Measurements from ENCODE around the gene EYS. TPM values are rescaled to one million over a fixed set of nuclear protein-coding genes. Genes with fewer than 3 reads are reported as not detected.

EYS gene
- total and polyA plus RNA-seq, 2 experiments from 2014 or later = 0.04 TPM; not detected in 1

- no peak overlapping the region for H3K4me2 ChIP-seq (ENCODE audit: unreplicated experiment)
- no peaks in the 10 kb centered on the region for H3K36me3 ChIP-seq (ENCODE audit: low read depth)
- no peak overlapping the region for H3K9ac ChIP-seq
- no peaks in the 10 kb centered on the region for H3K79me2 ChIP-seq (ENCODE audit: insufficient read depth)
- H2AFZ ChIP-seq = no peak overlapping the region
- 0 out of 2 replicates have a peak, but pooled peaks cover 4% of the 10 kb centered on the region for H3K9me2 ChIP-seq (ENCODE audit: insufficient read depth)
- no peak for TF ChIP-seq EZH2phosphoT487 (IDR thresholded peaks at IDR 0.05; ENCODE audit: insufficient read depth, low read depth)
- 17 to 32% methylated on average over 3 of the region's 3 CpGs for WGBS, 2 experiments (ENCODE audit: low coverage in 1 of 2, low lambda C conversion rate in 2 of 2, missing lambda C conversion rate in 2 of 2)
- H3K27ac ChIP-seq = no peak overlapping the region
- H4K20me1 ChIP-seq (ENCODE audit: insufficient read depth) = no peaks in the 10 kb centered on the region
- H3K4me3 ChIP-seq = no peak overlapping the region
- H3F3A ChIP-seq (ENCODE audit: insufficient read depth) = no peaks in the 10 kb centered on the region
- H3K9me3 ChIP-seq (ENCODE audit: low read depth) = peaks cover 9% of the 10 kb centered on the region
- in situ Hi-C loops (cut with MboI) = no loop called here
- H3K27me3 ChIP-seq (replicated peaks; ENCODE audit: insufficient read depth) = no peaks in the 10 kb centered on the region
- DNase-seq = no peak
- no peaks in the 10 kb centered on the region for H3K4me1 ChIP-seq (ENCODE audit: insufficient read depth)
Measured at GRCh38 chr6:64694356-64694755, 1012.7 kb downstream of the EYS start.

GRCh38 chr6:64691064-64691463 lies 1016.0 kb downstream of the EYS start:
- H3K79me2 ChIP-seq (ENCODE audit: insufficient read depth) = no peaks in the 10 kb centered on the region
- H3K27ac ChIP-seq = no peak overlapping the region
- peaks cover 5% of the 10 kb centered on the region for H3K9me3 ChIP-seq (ENCODE audit: low read depth)
- no peak overlapping the region for H2AFZ ChIP-seq
- TF ChIP-seq EZH2 (IDR thresholded peaks at IDR 0.05; ENCODE audit: insufficient read depth, poor library complexity, severe bottlenecking) (no peak), EZH2phosphoT487 (IDR thresholded peaks at IDR 0.05; ENCODE audit: insufficient read depth, low read depth) (no peak)
- DNase-seq = no peak
- no peaks in the 10 kb centered on the region for H3K9me2 ChIP-seq (ENCODE audit: insufficient read depth)
- H3K4me3 ChIP-seq = no peak overlapping the region
- 36 to 37% methylated on average over 3 of the region's 3 CpGs for WGBS, 2 experiments (ENCODE audit: low coverage in 1 of 2, low lambda C conversion rate in 2 of 2, missing lambda C conversion rate in 2 of 2)
- H3K27me3 ChIP-seq (replicated peaks; ENCODE audit: insufficient read depth) = no peaks in the 10 kb centered on the region
- no peak overlapping the region for H3K4me2 ChIP-seq (ENCODE audit: unreplicated experiment)
- no peaks in the 10 kb centered on the region for H4K20me1 ChIP-seq (ENCODE audit: insufficient read depth)
- H3F3A ChIP-seq (ENCODE audit: insufficient read depth) = no peaks in the 10 kb centered on the region
- no peaks in the 10 kb centered on the region for H3K36me3 ChIP-seq (ENCODE audit: low read depth)
- no peaks in the 10 kb centered on the region for H3K4me1 ChIP-seq (ENCODE audit: insufficient read depth)
- in situ Hi-C loops (cut with MboI) = no loop called here
- no peak overlapping the region for H3K9ac ChIP-seq

GRCh38 chr6:64685401-64685800 lies 1021.6 kb downstream of the EYS start:
- Histone ChIP-seq H3F3A (ENCODE audit: insufficient read depth) (no peaks in the 10 kb centered on the region), H2AFZ (no peak overlapping the region), H3K4me3 (no peak overlapping the region), H3K9me3 (ENCODE audit: low read depth) (no peaks in the 10 kb centered on the region), H3K27me3 (replicated peaks; ENCODE audit: insufficient read depth) (no peaks in the 10 kb centered on the region), H3K79me2 (ENCODE audit: insufficient read depth) (no peaks in the 10 kb centered on the region), H3K4me1 (ENCODE audit: insufficient read depth) (no peaks in the 10 kb centered on the region), H3K4me2 (ENCODE audit: unreplicated experiment) (no peak overlapping the region), H3K9me2 (ENCODE audit: insufficient read depth) (no peaks in the 10 kb centered on the region), H4K20me1 (ENCODE audit: insufficient read depth) (no peaks in the 10 kb centered on the region), H3K27ac (no peak overlapping the region), H3K9ac (no peak overlapping the region), H3K36me3 (ENCODE audit: low read depth) (no peaks in the 10 kb centered on the region)
- WGBS, 2 experiments (ENCODE audit: low coverage in 1 of 2, low lambda C conversion rate in 2 of 2, missing lambda C conversion rate in 2 of 2) = 19 to 25% methylated on average over 2 of the region's 2 CpGs
- TF ChIP-seq EZH2phosphoT487 (IDR thresholded peaks at IDR 0.05; ENCODE audit: insufficient read depth, low read depth) (no peak), EZH2 (IDR thresholded peaks at IDR 0.05; ENCODE audit: insufficient read depth, poor library complexity, severe bottlenecking) (no peak)
- in situ Hi-C loops (cut with MboI) = no loop called here
- DNase-seq = no peak

- H3K27ac ChIP-seq = no peak overlapping the region
- no peaks in the 10 kb centered on the region for H3K9me2 ChIP-seq (ENCODE audit: insufficient read depth)
- no peak overlapping the region for H2AFZ ChIP-seq
- no peak overlapping the region for H3K9ac ChIP-seq
- H3K4me1 ChIP-seq (ENCODE audit: insufficient read depth) = no peaks in the 10 kb centered on the region
- no peaks in the 10 kb centered on the region for H3K27me3 ChIP-seq (replicated peaks; ENCODE audit: insufficient read depth)
- no peak for DNase-seq
- no peaks in the 10 kb centered on the region for H3K36me3 ChIP-seq (ENCODE audit: low read depth)
- H4K20me1 ChIP-seq (ENCODE audit: insufficient read depth) = no peaks in the 10 kb centered on the region
- no peak overlapping the region for H3K4me3 ChIP-seq
- no peak overlapping the region for H3K4me2 ChIP-seq (ENCODE audit: unreplicated experiment)
- H3K9me3 ChIP-seq (ENCODE audit: low read depth) = no peaks in the 10 kb centered on the region
- 32 to 34% methylated on average over 8 of the region's 8 CpGs for WGBS, 2 experiments (ENCODE audit: low coverage in 1 of 2, low lambda C conversion rate in 2 of 2, missing lambda C conversion rate in 2 of 2)
- in situ Hi-C loops (cut with MboI) = no loop called here
- H3F3A ChIP-seq (ENCODE audit: insufficient read depth) = no peaks in the 10 kb centered on the region
- no peaks in the 10 kb centered on the region for H3K79me2 ChIP-seq (ENCODE audit: insufficient read depth)
- TF ChIP-seq EZH2 (IDR thresholded peaks at IDR 0.05; ENCODE audit: insufficient read depth, poor library complexity, severe bottlenecking) = no peak
Measured at GRCh38 chr6:64683682-64684081, 1023.3 kb downstream of the EYS start.

All from GM23248 (cell line).